ENCODE data around the gene CCDC116.
"Not testable (repeated sequence)": the region's sequence is repeated elsewhere in the genome, so short reads cannot be mapped to it uniquely, and the experiment has no call there.

Gene CCDC116

DNA sequence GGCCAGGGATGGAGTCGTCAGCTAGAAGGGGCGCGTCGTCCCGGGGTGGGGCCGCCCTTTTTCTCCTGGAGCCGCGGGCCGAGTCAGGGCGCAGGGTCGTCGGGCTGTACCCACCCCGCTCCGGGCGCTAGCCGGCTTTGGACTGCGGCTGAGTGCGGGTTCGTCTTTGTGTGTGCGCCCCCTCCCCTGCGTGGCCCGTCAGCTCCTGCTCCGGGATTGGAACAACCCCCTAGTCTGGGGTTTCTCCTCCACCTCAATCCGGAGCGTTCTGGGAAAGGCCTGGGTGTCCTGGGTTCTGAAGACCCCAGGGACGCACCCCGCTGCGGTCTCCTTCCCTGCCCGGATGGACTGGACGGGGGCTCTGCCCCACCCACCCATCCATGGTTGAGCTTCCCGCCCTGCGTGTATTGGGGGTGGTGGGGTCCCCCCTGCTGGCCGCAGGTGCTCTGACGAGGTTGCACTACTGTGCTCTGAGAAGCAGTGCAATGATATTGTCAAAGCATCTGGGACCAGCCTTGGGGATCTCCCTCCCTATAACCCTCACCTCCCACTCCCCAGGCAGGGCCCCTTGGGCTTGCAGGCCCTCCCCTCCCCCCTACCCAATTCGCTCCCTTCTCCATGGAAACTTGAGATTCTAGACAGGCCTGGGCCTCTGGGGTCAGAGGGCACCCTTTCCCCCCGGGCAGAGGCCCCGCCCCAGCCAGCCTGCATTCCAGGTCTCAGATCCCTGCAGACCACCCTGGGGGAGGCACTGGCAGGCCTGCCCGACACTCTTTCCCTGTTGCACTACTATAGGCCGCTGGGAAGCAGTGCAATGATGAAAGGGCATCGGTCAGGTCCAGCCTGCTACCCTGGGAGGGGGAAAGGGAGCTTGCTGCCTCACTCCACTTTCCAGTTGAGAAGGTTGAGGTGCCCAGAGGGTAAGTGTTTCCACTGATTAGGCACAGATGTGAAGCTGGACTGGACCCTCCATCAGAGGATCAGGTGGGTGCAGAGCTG lies 20.3 kb downstream of the CCDC116 start:
- FAIRE-seq, result no peak

DNA sequence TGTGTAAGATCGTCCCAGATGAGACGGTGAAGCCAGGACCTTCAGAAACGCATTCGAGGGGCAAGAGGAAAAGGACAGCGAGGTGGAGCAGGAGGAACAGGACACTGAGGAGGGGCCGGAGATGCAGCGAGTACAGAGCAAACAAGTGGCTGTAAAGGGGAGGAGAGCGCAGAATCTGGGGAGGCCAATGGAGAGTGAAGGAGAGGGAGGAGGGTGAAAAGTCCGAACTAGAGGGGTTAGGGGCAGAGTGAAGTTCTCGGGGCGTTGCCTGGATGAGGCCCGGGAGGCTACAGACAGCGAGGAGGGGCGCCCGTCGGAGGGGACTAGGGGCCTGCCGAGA lies 24.4 kb downstream of the CCDC116 start:
- FAIRE-seq, result no peak

DNA sequence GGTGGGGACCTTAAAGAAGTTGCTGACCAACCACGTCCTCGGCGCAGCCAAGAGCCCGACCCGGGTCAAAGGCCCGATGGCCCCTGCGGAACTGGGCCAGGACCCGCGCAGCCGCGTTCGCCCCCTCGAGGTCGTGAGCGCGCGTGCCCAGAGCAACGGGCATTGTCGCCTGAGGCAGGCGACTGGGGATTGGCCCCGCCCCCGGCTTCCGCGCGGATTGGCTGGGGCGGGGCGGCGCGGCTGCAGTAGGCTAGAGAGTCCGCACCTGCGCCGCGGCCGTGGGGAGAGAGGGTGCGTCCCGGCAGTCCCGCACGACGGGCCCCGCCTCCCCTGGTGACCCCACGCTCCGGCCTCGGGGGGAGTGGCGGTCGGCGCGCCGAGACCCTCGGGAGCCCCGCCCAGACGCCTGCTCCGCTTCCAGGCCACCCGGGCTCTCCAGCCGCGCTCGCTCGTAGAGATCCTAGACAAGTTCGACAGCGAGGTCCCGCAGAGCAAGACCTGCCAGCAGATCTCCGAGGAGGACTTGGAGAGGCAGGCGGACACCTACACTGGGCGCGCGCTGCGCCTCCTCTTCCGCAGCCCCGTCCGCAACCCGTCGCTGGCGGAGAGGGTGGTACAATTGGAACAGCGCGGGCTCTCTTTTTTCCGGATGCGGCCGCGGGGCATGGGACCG lies 24.9 kb downstream of the CCDC116 start:
- no peak for FAIRE-seq

DNA sequence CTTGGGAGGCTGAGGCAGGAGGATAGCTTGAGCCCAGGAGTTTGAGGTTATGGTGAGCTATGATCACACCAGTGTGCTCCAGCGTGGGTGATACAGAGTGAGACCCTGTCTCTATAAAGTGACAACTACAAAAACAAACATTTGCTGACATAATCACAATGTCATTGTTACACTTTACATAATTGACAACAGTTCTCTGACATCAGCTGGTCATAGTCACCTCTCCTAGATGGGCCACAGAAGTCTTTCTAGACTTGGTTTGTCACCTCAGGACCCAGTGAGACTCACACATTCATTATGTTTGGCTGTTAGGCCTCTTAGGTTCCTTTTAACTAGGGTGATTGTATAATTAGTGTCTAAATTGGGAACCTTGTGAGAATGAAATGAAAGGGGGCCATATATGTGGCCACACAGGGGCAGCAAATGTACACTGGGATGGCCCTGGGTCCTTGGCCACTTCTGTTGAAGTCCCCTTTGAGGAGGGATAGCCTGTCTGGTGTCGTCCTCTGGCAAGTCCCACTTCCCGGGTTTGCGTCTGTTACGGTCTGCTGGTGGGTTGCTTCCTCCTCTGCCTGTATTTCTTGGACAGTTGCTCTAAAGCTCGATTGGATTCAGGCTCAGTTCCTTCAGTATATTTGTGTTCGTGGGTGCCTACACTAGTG lies 27.4 kb downstream of the CCDC116 start:
- FAIRE-seq, result no peak

DNA sequence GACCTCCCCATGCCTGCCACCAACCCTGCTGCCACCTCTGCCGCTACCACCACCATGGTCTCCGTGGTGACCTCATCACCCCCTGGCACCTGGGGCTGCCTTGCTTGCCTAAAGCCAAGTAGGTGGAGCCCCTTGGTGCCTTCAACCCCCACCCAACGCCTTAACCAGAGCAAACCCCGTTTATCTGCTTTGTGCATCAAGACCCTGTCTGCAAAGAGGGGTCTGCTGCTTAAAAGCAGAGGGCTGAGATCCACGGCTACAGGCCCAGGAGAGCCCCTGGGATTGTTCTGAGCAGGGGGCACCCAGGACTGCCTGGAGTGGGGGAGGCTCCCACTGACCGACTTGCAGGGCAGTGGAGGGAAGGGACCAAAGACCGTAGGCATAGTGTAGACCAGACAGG lies 28.3 kb downstream of the CCDC116 start:
- no peak for FAIRE-seq

DNA sequence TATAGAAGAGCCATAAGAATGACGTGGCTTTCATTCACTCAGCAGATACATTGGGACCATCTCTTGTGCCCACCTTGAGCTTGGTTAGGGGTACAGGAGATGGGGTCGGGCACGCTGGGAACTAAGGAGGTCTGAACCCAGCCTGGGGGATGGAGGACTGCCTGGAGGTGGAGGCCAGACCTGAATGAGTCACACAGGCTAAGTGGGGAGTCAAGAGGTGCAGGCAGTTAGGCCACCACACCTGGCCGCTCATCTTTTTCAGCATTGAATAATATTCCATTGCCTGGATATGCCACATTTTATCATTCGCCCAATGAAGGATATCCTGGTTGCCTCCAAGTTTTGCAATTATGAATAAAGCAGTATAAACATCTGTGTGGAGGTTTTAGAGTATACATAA lies 29.4 kb downstream of the CCDC116 start:
- FAIRE-seq, result no peak

DNA sequence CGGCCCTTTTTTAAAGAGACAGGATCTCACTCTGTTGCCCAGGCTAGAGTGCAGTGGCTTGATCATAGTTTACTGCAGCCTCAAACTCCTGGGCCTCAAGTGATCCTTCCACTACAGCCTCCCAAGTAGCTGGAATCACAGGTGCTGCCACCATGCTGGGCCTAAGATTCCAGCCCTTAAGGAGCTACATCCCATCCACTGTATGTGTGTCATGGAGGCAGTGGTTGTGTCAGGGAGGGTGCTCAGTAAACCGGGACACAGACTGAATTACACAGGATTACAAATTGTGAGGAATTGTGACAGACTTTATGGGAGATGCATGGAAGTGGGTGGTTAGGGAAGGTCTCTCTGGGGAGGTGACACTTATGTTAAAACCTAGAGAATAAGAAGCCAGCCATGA lies 31.2 kb downstream of the CCDC116 start:
- FAIRE-seq, result no peak

DNA sequence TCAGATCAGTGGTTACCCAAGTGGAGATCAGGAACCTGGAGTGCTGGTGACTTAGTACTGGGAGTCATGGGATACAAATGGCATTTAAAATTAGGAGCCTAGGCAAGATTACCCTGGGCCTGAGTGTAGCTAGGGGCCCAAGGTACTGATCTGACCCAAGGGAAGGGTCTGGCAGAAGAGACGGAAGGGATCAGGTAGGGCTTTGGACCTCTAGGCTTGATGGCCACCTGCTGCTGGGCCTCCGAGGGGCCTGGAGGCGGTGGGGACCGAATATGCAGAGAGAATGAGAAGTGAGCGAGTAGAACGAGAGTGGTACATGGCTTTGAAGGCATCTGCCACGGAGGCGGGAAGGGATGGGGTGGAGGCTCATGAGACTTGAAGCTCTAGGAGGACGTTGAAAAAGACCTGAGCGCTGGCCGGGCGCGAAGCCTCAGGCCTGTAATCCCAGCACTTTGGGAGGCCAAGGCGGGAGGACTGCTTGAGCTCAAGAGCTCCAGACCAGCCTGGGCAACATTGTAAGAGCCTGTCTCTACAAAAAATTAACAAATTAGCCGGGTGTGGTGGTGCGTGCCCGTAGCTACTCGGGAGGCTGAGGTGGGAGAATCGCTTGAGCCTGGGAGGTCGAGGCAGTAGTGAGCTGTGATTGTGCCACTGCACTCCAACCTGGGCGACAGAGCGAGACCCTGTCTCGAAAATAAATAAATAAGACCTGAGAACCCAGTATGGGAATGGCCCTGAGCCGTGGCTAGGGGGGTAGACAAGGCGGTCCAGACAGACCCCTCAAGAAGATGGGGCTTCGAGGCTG lies 32.7 kb downstream of the CCDC116 start:
- no peak for FAIRE-seq

DNA sequence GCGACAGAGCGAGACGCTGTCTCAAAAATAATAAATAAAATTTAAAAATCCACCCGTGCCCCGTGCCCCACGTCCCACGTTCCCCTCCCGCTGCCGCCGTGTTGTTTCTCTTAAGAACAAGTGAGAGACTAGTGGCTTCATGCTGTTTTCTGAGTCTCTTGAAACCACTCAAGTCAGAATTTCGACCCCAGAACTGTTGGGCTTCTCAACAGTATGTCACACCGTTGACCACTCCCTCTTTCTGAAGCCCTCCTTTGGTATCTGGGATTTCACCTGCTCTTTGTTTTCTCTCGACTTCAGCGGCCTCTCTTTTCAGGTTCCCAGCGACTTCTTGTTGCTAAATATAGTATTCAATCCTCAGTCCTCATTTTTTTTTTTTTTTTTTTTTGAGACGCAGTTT lies 34.2 kb downstream of the CCDC116 start:
- no peak for FAIRE-seq

DNA sequence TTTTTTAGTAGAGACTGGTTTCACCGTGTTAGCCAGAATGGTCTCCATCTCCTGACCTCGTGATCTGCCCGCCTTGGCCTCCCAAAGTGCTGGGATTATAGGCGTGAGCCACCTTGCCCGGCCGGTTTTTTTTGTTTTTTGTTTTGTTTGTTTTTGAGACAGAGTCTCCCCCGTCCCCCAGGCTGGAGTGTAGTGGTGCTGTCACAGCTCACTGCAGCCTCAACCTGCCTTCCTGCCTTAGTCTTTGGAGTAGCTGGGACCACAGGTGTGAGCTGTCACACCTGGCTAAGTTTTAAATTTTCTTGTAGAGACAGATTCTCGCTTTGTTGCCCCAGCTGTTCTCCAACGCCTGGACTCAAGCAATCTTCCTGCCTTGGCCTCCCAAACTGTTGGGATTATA lies 36.5 kb downstream of the CCDC116 start:
- FAIRE-seq, result no peak

DNA sequence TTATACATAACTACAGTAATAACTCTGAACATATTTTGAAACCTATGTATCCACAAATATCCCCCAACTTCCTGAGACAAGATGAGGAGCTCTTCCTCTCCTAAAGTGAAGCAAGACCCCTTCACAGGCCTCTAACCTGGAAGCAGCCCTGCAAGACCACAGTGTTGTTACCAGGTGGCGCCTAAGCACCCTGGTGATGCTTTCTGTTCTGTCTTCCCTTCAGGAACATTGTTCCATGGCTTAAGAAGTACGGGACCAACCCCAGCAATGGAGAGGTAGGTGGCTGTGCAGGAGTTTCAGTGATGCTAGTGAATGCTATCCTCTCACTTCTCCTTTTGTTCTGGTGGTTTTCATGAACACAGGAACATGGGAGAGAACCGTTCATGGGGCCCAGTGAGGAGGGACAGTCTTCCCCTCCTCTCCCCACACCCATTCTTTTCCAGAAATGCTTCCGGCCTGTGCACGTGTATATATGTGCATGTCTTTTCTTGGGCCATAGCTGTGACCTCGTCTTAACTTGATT lies 39.6 kb downstream of the CCDC116 start:
- FAIRE-seq, result no peak

DNA sequence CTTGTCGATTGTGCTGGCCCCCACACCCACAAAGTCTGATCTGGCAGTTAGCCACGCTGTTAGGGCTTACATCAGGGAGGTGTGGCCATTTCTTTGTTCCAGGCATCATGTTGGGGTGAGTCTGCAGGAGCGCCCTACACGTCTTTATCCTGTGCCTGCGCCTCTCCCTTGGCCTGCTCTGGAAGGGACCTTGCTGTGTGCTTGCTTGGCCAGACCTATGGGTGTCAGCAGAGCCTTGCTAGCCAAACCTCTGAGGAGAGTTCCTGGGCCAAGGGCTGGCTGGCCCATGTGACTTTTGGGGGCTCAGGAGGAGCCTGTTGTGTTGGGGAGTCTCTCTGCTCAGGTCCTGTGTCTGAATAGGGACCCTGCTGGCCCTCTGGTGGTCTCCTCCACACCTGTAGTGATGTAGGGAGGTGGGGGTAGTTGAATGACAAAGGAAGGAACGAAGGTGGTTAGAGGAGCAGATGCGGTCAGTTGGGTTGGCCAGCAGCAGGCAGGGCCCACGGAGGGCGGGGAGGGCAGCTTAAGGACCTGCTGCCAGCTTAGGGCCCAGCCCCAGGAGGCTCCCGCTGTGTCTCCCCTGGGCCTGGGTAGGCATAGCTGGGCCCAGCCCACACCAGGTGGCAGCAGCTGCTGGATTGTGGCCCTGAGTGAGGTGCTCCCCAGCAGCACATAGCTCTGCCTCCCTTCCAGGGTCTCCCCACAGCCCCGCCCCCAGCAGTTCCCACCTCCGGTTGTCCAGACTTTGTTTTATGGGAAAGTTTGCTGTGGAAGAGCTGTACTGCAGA lies 41.2 kb downstream of the CCDC116 start:
- no peak for FAIRE-seq

DNA sequence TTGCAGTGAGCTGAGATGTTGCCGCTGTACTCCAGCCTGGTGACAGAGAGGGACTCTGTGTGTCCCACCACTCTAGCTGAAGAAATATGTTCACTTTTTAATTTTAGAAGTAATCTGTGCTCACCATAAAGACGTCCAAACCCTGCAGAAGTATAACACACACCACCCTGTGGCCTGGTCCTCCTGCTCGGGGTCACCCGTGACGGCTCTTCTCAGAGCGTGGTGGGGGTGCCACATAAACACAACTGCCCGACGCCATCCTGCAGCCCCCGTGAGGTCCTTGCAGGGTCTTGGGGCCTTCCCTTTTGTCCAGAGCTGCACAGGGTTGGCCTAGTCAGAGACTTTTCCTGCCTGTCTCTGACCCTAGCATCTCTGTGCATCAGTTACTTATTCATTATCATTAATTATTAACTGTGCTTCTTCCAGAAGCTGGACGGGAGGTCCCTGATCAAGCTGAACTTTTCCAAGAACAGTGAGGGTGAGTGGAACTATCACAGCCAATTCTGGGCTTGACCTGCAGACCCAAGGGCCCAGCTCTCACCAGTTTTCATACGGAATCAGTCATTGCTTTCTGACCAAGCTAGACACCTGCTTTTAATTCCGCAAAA lies 42.2 kb downstream of the CCDC116 start:
- FAIRE-seq, result no peak

DNA sequence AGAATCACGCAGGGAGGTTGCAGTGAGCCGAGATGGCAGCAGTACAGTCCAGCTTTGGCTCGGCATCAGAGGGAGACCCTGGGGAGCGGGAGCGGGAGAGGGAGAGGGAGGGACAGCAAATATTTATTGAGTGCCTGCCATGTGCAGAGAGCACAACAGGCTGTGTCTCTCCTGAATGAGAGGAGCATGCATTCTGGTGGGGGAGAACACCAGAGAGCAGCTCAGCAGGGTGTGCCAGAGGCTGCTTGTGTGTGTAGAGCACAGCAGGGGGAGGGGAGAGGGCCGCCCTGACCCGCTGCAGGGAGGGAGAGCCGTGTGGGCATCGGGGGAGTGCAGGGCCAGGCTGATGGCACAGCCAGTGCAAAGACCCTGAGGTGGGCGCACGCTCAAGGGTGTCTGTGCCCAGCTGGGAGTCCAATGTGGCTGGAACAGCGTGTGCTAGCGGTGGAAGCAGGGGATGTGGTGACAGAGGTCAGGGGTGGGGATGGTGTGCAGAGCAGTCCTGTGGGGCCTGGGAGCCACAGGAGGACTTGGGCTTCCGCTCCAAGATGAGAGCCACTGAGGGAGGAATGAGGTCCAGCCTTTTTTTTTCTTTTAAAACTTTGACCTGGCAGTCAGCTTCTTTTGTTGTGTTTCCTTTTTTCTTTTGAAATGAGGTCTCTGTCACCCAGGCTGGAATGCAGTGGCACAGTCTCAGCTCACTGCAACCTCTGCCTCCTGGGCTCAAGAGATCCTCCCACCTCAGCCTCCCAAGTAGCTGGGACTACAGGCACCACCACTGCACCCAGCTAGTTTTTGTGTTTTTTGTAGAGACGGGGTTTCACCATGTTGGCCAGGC lies 45.3 kb downstream of the CCDC116 start:
- FAIRE-seq, result no peak

DNA sequence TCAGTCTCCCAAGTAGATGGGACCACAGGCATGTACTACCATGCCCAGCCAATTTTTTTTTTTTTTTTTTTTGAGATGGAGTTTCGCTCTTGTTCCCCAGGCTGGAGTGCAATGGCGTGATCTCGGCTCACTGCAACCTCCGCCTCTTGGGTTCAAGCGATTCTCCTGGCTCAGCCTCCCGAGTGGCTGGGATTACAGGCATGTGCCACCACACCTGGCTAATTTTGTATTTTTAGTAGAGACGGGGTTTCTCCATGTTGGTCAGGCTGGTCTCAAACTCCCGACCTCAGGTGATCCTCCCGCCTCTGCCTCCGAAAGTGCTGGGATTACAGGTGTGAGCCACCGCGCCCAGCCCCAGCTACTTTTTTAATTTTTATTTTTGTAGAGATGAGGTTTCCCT lies 46.3 kb downstream of the CCDC116 start:
- FAIRE-seq, result not testable (repeated sequence)

DNA sequence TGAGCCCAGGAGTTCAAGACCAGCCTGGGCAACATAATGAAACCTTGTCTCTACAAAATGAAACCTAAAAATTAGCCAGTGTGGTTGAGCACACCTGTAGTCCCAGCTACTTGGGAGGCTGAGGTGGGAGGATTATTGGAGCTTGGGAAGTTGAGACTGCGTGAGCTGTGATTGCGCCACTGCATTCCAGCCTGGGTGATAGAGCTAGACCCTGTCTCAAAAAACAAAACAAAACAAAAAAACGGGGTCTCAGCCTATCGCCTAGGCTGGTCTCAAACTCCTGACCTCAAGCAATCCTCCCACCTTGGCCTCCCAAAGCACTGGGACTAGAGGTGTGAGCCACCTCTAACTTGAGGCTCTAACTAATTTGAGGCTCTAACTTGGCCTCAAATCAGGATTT lies 46.8 kb downstream of the CCDC116 start:
- no peak for FAIRE-seq

DNA sequence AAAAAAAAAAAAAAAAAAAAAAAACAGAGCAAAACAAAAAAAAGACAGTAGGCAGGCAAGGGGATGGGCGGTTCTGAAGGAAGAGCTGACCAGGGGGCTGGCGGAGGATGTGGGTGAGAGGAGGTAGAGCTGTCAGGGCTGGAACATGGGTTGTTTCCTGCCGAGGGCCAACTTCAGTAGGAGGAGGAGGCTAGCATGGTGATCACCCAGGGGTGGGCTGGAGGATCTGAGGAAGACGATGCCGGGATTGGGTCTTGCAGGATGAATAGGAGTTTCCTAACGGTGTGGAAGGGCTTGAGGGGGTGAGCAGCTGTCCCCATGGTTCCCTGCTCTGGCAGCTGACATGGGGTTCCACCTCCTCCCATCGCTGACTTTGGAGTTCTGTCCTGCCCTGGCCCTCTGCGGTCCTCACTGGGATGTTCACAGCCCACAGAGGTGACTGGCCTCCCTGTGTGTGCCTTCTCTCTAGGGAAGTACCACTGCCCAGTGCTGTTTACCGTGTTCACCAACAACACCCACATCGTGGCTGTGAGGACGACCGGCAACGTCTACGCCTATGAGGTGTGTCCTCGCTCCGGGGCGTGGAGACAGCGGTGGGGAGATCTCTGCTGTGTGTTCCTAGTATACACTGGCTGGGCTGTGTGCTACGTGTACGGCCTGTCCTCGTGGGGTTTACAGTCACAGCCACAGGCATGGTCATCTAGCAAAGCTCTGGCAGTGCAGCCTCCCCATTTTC lies 48.4 kb downstream of the CCDC116 start:
- no peak for FAIRE-seq

DNA sequence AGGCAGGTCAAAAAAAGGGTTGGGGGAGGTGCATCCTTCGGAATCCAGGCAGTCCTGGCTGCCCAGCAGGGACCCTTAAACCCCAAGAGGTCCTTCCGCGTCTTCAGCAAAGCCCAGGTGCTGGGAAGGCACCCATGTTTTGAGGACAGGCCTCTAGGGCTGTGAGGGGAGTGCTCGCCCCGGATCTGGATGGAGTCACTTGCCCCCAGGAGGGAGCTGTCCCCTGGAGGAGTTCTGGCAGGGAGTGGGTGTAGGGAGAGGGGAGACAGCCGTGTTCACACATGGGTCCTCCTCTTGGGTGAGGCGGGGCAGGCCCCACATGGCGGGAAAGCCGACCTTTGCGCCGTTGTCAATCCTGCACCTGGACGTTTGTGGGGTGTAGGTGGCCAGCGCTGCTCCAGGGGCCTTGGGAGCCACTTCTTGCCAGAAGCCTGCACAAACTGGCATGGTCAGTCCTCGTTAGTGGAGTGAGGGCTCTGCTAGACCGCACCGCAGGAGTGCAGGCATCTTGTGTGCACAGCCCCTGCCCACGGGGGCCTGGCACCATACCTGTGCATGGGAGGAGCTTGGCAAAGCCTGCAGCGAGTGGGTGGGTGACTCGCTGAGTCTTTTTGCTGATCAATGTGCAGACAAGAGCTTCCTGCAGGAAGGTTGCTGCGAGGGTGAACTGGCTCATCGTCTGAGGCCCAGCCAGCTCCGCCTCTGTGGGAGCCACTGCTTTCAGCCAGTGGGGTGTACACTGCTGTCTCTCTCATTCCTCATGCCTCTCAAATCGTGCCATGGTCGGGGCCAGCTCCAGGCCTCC lies 49.2 kb downstream of the CCDC116 start:
- no peak for FAIRE-seq
